ENCODE data around the gene CACNA1F.

- TF ChIP-seq CTCF (IDR thresholded peaks at IDR 0.05) (no peak), EZH2 (IDR thresholded peaks at IDR 0.05) (no peak), EZH2phosphoT487 (IDR thresholded peaks at IDR 0.05) (no peak)
Observed at GRCh38 chrX:49232525-49232924, 615 bp downstream of the CACNA1F start.
